GM18526 (cell line): Measurements from ENCODE around the gene CUL9.

Experiments
- POLR2A ChIP-seq: IDR thresholded peaks from 3 replicates; pipeline ENCODE4 v1.6.1; 2011; ENCODE audit not compliant: insufficient read length; ENCODE audit errors: extremely low read depth

CUL9 gene

DNA sequence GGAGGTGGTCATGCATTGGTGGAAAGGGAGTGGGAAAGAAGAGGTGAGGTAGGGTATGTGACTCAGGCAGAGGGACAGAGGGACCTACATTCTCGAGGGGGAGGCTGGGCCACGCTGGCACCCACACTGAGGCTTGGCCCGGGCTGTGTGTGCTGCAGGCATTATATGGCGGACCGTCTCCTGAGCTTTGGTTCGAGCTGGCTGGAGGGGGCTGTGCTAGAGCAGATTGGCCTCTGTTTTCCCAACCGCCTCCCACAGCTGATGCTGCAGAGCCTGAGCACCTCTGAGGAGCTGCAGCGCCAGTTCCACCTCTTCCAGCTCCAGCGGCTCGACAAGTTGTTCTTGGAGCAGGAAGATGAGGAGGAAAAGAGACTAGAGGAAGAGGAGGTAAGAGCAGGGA is 23.9 kb downstream of the CUL9 start:
- TF ChIP-seq POLR2A, result no peak

DNA sequence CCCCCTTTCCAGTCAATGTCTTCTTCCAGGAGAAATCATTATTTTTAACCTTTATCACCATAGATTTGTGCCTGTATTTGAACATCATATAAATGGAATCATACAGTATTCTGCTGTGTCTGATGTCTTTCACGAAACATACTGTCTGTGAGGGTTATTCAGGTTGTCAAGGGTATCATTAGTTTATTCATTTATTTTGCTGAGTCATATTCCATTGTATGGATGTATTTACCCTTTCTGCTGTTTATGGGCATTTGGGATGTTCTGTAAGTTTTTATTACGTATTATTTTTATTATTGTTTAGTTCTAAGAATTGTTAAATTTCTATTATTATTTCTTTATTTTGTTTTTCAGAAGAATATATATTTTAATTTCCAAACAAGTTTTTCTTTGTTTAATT is 25.3 kb downstream of the CUL9 start:
- no peak for TF ChIP-seq POLR2A

DNA sequence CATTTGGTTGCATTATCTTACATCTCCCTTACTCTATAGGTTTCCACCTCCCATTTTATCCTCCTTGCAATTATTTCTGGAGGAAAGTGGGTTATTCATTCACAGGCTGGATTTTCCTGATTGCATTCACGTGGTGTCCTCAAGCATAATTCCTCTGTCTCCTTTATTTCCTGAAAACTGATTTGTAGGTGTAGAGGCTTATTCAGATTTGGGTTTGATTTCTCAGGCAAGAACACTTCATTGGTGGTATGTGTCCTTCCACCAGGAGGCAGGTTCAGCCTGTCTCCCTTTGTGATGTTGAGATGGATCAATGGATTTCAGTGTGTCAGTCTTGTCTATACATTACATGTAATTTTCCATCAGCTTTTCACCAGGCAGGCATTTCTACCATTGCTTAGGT is 30.0 kb downstream of the CUL9 start:
- TF ChIP-seq POLR2A, result no peak

DNA sequence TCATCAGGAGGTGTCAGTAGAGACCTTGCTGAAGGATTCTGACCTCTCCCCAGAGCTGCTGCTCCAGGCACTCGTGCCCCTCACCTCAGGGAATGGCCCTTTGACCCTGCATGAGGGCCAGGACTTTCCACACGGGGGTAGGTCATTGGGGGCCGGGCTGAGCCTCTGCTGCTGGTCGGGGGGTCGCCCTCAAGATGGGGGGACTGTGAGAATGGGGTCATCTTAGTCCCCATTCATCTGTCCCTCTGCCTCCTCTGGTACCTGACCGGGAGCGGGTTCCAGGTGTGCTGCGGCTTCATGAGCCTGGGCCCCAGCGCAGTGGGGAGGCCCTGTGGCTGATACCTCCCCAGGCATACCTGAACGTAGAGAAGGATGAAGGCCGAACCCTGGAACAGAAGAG is 31.4 kb downstream of the CUL9 start:
- no peak for TF ChIP-seq POLR2A

DNA sequence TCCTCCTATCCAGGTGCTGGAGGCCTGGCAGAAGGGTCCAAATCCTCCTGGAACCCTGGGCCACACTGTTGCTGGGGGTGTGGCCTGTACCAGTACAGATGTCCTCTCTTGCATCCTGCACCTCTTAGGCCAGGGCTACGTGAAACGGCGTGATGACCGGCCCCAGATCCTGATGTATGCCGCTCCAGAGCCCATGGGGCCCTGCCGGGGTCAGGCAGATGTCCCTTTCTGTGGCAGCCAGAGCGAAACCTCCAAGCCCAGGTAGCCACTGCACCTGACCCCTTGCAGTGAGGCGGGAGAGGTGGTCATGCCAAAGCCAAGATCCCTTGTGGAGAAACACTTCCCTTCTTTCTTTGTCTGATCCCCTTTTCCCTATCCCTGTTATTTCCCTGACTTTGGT is 33.1 kb downstream of the CUL9 start:
- TF ChIP-seq POLR2A, result no peak

DNA sequence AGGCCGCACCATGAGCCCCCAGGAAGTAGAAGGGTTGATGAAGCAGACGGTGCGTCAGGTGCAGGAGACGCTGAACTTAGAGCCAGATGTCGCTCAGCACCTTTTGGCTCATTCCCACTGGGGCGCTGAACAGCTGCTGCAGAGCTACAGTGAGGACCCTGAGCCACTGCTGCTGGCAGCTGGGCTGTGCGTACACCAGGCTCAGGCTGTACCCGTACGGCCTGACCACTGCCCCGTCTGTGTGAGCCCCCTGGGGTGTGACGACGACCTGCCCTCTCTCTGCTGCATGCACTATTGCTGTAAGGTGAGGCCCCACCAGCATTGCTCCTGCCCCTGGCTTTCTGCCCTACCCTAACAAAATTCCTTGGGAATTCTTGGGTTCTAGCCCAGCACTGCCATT is 34.2 kb downstream of the CUL9 start:
- no peak for TF ChIP-seq POLR2A

DNA sequence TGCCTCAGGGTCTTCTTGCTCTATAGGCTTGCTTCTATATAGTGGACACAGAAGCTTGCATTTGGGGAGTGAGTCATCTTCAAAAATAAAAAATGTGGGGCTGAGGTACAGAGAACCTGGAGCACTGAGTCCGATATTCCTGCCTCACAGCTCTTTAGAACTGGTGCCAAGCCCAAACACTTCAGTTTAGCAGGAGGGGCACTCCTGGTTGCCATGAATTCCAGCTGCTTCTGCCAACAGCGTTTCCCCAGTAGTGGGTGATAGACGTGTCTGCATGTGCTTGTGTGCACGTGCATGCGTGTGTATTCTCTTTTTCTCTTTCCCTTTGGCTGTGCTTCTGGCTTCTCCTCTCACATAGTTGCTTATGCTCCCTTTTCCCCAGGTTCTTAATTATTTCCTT is 35.4 kb downstream of the CUL9 start:
- TF ChIP-seq POLR2A, result no peak

DNA sequence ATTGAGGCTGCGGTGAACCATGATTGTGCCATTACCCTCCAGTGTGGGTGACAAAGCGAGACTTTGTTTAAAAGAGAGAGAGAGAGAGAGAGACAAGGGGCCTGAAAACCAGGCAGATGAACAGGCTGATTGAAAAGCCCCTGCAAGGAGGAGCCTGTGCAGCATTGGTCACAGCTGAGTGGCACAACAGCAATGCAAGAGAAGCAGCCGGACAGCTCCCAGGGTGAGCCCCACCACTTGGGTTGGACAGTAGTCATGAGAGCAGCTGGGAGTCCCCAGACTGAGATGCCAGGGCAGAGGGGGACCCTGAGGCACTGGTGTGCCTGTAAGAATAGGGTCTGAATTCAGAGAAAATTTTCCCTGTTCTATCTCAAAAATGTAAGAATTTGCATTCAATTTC is 37.1 kb downstream of the CUL9 start:
- no peak for TF ChIP-seq POLR2A

DNA sequence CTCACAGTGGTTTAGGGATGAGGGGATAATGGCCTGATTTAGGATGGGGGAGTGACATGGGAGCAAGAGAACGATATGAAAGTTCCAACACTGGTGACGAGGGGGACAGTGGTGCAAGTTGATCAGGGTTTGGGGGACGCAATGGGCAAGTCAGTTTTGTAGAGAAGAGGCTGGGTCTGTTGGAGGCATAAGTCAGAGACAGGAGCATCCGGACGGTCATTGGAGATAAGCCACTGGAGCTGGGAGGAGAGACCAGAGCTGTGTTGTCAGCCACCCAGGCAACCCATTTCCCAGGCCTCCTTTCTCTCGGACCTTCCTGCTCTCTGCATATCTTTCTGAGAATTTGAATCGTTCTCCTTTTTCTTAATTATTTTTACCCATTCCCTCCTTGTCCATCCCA is 37.8 kb downstream of the CUL9 start:
- TF ChIP-seq POLR2A, result no peak

DNA sequence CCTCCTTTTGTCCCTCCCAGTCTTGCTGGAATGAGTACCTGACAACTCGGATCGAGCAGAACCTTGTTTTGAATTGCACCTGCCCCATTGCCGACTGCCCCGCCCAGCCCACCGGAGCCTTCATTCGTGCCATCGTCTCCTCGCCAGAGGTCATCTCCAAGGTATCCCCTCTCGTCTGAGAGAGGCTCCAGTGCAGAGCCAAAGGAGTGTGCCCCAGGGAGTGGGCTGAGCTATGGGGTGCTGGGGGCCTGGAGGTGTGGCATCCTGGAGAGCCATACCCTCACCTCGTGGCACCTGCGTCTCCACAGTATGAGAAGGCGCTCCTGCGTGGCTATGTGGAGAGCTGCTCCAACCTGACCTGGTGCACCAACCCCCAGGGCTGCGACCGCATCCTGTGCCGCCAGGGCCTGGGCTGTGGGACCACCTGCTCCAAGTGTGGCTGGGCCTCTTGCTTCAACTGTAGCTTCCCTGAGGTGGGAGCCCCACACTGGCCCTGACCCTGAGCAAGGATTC is 38.5 kb downstream of the CUL9 start:
- no peak for TF ChIP-seq POLR2A

DNA sequence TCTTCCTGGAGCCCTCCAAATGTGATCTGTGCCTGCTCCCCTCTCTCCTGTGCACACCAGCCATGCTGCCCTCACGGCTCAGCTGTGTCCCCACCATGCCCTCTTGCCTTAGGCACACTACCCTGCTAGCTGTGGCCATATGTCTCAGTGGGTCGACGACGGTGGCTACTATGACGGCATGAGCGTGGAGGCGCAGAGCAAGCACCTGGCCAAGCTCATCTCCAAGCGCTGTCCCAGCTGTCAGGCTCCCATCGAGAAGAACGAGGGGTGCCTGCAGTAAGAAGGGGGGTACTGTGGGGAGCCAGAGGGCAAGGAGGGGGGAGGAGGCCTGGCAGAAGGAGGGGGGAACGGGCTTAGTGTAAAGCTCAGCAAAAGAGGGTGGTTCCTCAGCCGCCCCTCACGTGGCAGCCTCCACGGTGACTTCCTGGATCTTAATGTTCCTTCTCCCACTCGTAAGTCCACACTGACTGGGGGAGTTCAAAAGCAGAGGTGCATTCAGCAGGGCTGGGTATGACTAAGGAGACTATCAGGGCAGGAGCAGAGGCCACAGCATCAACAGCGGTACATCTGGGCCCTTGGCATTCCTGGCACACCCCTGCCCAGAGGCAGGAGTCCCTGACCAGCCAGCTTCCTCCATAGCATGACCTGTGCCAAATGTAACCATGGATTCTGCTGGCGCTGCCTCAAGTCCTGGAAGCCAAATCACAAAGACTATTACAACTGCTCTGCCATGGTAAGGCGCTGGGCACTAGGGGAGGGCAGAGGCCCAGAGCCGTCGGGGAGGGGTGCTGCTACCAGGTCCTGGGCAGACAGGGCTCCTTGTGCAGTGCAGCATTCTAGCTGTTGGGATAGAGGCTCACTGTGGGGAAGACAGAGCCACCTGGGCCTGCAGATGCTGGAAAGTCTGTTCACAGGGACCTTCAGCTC is 39.3 kb downstream of the CUL9 start:
- no peak for TF ChIP-seq POLR2A

DNA sequence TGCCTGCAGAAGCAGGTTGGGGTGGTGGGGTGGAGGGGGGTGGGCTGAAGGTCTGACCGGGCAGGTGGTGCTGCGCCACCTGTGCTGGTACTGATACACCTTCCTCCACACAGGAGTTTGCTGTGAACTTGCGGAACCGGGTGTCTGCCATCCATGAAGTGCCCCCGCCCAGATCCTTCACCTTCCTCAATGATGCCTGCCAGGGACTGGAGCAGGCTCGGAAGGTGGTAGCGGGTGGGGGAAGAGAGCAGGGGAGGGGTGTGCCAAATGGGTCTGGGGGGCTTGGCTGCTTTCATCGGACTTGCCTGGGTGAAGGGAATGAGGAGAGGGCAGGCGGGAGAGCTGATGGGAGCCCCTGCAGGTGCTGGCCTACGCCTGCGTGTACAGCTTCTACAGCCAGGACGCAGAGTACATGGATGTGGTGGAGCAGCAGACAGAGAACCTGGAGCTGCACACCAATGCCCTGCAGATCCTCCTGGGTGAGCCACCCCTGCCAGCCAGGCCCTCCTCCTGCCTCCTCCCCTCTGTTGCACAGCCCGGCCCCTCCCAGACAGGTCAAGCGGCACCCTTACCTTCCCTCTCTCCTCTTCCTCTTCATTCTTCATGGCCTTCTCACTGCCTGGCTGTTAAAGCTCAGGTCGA is 40.5 kb downstream of the CUL9 start:
- TF ChIP-seq POLR2A, result no peak

DNA sequence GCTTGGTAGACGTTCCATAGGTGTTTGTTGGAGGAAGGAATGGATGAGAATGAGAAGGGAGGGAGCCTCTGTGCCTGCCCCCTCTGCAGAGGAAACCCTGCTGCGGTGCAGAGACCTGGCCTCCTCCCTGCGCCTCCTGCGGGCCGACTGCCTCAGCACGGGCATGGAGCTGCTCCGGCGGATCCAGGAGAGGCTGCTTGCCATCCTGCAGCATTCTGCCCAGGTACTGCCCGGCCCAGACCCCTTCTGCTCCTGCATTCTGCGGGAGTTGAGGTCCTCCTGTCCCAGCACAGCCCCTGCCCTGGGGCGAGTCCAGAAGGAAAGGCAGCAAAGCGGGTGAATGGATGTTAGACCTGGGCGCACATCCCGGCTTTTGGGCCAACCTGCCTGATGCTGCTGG is 41.2 kb downstream of the CUL9 start:
- no peak for TF ChIP-seq POLR2A

DNA sequence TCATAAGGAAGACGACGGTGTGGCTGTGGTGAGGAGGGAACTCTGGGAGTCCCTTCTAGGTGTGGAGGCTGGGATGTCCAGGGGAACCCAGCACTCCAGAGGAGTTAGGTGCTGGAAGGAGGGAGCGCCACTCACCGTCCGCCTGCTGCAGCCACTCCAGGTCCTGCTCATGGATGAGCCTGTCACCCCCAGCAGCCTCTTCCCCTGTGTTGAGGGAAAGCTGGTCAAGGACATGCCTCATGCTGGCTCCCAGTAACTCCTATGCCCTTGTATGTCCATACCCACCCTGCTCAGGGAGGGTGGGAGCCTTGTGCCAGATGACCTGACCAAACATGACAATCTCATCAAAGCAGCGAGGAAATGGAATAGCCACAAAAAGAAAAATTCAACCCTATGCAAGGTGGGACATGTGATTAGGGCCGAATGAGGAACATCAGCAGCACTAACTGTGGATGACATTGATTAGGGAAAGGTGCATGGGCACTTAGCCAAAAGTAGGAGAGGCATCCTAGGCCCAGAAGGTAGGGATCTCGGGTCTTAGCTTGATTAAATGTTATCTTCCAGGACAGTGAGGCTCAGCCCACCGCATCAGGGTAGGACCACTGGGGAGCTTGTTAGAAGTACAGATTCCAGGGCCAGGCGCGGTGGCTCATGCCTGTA is 44.3 kb downstream of the CUL9 start:
- TF ChIP-seq POLR2A, result no peak

DNA sequence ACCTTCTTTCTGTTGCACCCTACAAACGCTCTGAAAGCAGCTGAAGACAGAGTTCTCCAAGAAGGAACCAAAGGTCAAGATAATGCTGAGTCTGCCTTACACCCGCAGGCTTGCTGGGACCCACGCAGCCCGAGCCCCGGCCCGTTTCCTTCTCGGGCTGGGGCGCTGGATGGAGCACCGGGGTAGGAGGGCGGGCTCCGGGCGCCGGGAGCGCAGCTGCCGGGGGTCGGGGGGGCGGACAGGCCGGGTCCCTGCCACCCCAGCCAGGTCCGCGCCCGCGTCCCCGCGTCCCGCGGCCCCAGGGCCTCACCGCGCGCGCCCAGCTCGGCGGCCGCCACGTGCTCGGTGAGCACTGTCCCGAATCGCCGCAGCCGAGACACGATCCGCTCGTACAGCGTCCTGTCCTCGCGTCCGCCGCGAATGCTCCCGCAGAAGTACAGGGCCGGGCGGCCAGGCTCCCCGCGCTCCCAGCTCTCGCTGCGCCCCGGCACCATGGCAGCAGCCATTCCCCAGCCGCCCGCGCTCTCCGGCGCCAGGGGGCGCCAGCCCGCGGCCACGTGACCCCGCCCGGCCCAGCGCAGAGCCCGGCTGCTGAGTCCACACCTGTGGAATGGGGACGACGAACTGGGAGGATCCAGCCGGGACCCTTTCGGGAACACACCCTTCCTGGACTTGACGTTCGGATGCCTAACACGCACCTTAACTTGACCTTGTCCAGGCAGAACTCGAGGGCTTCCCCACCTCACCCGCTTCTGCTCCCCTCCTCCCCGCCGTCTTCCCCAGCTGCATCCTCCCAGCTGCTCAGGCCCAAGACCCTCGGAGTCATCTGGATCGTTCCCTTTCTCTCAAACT is 47.2 kb downstream of the CUL9 start, which contains the start of gene DNPH1:
Gene DNPH1, minus strand, starts transcription at position 531 of the 852 bp plus-strand sequence. Its CDS starts 25 bp downstream, at position 506.
- peak; percentile 70 for TF ChIP-seq POLR2A
